Ishikawa (cell line): ENCODE data around the gene C7orf57.

Experiments
- CEBPB ChIP-seq: IDR thresholded peaks from 2 replicates; pipeline ENCODE4 v1.6.1; 2012
- EP300 ChIP-seq: IDR thresholded peaks from 2 replicates; pipeline ENCODE4 v1.6.1; 2012; ENCODE audit warnings: borderline replicate concordance
- NFIC ChIP-seq: IDR thresholded peaks from 2 replicates; pipeline ENCODE4 v1.6.1; 2012
- TAF1 ChIP-seq: IDR thresholded peaks from 2 replicates; pipeline ENCODE4 v1.6.1; 2012; ENCODE audit warnings: low read depth, mild to moderate bottlenecking
- TCF12 ChIP-seq: IDR thresholded peaks from 2 replicates; pipeline ENCODE4 v1.6.1; 2012; ENCODE audit warnings: low read depth
- TF ChIP-seq, protein P1 (sequence below): IDR thresholded peaks from 2 replicates; pipeline ENCODE4 v1.6.1; 2012
- TF ChIP-seq, protein P2 (sequence below): IDR thresholded peaks from 2 replicates; pipeline ENCODE4 v1.6.1; 2012; ENCODE audit warnings: low read depth, mild to moderate bottlenecking
- TF ChIP-seq, protein P3 (sequence below): IDR thresholded peaks from 2 replicates; pipeline ENCODE4 v1.6.1; 2012

DNA sequence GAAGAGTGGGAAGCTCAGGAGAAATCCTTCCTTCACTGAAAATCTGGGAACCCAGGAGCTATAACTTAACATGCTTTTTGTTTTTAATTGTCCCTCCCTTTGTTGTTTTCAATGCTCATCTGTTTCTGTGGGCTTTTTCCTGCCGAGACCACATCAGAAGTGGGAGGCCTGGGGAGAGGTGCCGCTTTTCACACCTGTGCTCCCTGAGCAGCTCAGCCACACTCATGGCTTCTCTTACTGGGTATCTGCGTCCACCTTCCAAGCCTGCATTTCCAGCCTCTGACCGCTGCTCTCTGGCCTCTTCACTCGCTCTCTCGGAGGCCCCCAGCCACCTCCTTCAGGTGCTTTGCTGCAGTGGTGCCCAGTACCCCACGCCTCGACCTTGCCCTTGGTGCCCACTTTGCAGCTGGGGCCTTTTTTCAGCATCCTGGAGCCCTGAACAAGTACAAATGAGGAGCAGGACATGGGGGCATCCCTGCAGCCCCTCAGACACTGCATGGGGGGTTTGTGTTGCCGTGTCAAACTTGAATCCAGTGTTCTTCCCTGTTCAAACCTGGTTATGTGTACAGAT, 9.9 kb downstream of the C7orf57 start:
- TF ChIP-seq, protein P1, sequence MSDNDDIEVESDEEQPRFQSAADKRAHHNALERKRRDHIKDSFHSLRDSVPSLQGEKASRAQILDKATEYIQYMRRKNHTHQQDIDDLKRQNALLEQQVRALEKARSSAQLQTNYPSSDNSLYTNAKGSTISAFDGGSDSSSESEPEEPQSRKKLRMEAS = no peak
- TF ChIP-seq, protein P2, sequence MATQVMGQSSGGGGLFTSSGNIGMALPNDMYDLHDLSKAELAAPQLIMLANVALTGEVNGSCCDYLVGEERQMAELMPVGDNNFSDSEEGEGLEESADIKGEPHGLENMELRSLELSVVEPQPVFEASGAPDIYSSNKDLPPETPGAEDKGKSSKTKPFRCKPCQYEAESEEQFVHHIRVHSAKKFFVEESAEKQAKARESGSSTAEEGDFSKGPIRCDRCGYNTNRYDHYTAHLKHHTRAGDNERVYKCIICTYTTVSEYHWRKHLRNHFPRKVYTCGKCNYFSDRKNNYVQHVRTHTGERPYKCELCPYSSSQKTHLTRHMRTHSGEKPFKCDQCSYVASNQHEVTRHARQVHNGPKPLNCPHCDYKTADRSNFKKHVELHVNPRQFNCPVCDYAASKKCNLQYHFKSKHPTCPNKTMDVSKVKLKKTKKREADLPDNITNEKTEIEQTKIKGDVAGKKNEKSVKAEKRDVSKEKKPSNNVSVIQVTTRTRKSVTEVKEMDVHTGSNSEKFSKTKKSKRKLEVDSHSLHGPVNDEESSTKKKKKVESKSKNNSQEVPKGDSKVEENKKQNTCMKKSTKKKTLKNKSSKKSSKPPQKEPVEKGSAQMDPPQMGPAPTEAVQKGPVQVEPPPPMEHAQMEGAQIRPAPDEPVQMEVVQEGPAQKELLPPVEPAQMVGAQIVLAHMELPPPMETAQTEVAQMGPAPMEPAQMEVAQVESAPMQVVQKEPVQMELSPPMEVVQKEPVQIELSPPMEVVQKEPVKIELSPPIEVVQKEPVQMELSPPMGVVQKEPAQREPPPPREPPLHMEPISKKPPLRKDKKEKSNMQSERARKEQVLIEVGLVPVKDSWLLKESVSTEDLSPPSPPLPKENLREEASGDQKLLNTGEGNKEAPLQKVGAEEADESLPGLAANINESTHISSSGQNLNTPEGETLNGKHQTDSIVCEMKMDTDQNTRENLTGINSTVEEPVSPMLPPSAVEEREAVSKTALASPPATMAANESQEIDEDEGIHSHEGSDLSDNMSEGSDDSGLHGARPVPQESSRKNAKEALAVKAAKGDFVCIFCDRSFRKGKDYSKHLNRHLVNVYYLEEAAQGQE = no peak
- TF ChIP-seq NFIC = no peak
- no peak for TF ChIP-seq EP300
- TF ChIP-seq, protein P3, sequence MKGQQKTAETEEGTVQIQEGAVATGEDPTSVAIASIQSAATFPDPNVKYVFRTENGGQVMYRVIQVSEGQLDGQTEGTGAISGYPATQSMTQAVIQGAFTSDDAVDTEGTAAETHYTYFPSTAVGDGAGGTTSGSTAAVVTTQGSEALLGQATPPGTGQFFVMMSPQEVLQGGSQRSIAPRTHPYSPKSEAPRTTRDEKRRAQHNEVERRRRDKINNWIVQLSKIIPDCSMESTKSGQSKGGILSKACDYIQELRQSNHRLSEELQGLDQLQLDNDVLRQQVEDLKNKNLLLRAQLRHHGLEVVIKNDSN = no peak
- TF ChIP-seq TAF1 = no peak
- TF ChIP-seq TCF12 = no peak
- no peak for TF ChIP-seq CEBPB
